Activated naive CD4-positive, alpha-beta T cell treated with Interleukin-2 at 50 U/mL for 16 hours (primary cell): Measurements from ENCODE around the gene SLC43A3.
"Not testable (repeated sequence)": the region's sequence is repeated elsewhere in the genome, so short reads cannot be mapped to it uniquely, and the experiment has no call there.

ENCODE experiments used
- DNase-seq: peaks from one replicate; pipeline ENCODE4 v3.0.0-alpha.2; 2020

The SLC43A3 gene

DNA sequence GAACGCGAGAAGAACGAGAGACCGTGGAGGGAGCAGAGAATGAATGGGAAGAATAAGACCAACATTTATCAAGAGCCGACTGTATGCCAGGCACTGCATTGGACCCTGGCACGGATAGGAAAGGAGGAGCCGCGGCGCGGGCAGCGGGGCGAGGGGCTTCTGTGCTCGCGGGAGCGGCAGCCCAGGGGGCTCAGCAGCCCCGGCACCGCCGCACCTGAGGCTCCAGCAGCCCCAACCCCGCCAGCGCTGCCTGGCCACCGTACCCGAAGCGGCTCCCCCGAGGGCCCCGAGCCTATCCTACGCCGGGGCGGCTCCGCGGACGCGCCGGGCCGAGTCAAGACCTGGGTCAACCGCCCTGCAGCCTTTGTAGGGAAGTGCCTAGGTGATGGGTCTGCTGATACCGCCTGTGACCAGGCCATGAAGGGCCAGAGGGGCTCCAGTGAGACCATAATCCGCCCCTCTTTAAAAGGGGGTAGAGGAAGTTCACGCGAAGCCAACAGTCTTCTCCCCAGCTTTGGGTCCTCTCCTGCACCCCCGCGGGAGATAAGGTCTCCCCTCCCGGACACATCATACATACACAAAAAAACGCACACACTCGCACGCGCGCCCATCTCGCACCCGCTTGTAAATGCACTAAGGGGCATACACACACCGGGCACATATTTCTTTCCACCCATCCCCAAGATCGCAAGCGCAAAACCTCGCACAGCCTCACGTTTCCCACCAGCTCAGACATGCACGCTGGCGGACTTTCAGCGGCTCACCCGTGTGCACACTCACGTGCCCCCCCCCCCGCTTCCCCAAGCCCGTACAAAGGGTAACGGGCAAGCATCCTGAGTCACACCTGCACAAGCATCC, 32.5 kb upstream of the SLC43A3 start:
- DNase-seq = peak; percentile 26

GRCh38 chr11:57458410-57459163, 31.7 kb upstream of the SLC43A3 start:
- peak; percentile 67 for DNase-seq

- no peak for DNase-seq
Measured at GRCh38 chr11:57458060-57458409, 31.1 kb upstream of the SLC43A3 start.

DNA sequence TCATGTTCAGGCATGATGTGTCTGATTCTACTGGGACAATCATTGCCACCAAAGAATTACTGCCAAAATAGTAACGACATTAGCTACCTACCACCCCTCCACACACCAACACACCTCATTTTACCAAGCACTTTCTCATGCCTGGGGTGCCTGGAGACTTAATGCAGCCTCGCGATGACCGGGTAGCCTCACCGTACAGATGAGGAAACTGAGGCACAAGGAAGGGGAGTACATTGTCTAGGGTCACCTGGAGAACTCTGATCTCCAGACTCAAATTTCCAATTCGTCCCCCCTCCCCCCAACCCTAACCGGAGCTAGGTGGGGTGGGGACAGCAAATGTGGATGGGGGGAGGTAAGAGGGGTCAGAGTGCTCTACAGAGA, 30.7 kb upstream of the SLC43A3 start:
- DNase-seq = no peak

DNA sequence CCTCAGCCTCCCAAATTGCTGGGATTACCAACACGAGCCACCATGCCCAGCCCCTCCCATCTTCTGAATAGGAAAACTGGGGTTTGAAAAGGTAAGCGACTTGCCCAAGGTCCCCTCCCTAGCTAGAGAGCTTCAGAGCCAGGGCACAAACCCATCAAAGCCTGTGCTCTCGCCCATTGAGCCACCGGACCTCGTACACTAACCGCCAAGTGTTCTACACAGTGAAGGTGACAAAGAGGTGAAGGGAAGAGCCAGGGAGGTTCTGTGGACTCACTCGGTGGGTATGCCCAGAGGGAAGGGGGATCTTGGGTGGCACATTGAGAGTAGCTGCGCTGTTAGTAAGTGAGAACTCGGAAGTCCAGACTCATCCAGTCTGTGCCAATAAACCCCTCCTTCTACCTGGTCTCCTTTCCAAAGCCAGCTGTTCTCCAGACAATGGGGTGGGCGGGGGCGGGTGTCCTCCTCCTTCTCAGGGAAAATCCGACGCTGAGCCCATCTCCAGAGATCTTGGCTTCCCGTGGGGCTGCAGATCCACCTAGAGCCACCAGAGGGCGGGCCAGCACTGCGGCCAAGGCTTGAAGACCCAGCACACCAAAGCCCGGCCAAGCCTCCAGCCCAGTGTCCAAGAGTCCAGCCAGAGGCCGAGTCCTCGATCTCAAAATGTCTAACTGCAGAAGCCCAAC, 30.2 kb upstream of the SLC43A3 start:
- DNase-seq = peak; percentile 80

GRCh38 chr11:57453543-57454177, 26.7 kb upstream of the SLC43A3 start:
- DNase-seq = no peak

DNA sequence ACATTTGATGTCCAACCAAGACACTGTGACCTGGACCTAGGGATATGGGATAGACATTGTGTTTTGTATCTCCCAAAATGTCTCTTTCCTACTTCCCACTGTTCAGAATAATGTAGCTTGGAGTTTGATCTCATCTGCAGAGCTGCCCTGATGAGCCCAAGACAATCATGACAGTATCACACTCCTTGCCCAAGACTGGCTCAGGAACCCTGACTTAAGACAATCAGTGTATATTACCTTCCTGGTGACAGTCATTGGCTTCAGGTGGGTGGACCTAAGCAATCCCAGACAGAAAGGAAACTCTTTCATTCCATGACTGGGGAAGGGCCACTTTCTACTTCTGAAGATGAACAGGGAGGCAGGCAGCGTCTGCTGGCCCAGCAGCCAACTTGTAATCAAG, 19.1 kb upstream of the SLC43A3 start:
- no peak for DNase-seq

DNA sequence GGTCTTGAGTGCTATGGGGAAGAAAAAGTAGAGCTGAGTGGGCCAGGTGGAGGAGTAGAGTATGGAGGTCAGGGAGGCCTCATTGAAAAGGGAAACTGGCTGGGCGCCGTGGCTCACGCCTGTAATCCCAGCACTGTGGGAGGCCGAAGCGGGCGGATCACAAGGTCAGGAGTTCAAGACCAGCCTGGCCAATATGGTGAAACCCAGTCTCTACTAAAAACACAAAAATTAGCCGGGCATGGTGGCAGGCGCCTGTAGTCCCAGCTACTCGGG, 18.1 kb upstream of the SLC43A3 start:
- not testable (repeated sequence) for DNase-seq

DNA sequence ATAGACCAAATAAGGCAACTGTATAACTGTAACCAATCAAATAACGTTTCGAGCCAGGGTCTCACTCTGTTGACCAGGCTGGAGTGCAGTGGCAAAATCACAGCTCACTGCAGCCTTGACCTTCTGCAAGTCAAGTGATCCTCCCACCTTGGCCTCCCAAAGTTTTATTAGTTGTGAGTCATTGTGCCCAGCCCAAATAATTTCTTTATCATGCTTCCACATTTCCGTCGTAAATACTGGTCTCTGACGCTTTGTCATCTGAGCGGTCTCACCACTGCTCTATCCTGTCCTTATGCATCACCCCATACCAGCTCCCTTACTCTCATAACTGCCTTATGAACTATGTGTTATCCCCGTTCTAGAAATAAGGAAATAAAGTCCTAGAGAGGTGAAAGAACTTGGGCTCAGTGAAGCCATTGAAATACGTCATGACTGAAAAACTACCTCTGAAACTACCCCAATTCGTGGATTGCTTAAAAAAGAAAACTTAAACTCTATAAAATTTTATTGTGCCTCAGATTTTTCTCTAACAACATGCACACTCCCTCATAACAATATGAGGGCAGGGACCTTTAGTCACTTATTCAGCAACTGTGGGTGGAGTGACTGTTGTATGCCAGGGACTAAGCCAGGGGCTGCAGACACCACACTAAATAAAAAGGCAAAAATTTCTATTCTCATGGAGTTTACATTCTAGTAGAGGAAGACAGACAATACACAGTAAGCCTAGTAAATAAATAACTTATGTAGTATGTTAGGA, 17.6 kb upstream of the SLC43A3 start:
- no peak for DNase-seq

DNA sequence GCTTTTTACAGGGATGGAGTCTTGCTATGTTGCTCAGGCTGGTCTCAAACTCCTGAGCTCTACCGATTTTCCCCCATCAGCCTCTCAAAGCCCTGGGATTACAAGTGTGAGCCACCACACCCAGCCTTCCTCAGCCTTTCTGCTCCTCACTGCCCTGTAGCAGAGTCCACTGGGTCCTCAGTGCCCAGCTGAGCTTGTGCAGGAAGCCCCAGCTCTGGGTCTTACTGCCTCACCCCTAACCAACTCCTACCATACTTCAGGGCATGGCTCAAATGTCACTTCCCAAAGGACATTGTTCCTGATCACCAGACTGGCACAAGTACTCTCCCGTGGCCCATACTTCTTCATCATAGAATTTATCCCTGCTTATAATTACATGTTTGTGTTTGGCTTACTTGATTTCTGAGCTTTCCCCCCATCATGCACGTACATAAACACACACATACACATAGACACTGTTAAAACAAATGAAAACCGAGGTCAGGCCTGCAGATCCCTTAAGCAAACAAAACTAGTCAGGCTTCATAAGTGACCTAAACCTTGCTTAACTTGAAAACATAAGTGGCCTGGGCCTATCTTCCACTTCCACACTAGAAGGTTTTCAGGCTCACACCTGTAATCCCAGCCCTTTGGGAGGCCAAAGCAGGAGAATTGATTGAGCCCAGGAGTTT, 14.0 kb upstream of the SLC43A3 start:
- no peak for DNase-seq

DNA sequence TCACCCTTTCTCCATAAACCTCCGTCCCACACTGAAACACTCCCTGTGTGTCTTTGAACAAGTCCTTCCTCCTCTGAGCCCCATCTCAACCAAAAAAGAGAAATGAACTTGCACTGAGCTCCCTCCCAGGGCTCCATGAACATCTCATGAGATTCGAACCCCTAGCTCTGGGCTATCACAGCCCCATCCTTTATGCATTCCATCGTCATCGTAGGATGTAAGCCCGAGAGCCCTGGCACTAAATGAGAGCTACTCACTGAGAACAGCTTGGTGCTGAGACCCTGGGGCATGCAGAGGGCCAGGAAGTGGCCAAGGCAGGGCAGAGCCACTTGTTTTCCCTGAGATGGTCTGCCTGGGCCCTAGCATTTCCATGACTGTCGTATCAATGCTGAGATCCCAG, 12.9 kb upstream of the SLC43A3 start:
- no peak for DNase-seq

DNA sequence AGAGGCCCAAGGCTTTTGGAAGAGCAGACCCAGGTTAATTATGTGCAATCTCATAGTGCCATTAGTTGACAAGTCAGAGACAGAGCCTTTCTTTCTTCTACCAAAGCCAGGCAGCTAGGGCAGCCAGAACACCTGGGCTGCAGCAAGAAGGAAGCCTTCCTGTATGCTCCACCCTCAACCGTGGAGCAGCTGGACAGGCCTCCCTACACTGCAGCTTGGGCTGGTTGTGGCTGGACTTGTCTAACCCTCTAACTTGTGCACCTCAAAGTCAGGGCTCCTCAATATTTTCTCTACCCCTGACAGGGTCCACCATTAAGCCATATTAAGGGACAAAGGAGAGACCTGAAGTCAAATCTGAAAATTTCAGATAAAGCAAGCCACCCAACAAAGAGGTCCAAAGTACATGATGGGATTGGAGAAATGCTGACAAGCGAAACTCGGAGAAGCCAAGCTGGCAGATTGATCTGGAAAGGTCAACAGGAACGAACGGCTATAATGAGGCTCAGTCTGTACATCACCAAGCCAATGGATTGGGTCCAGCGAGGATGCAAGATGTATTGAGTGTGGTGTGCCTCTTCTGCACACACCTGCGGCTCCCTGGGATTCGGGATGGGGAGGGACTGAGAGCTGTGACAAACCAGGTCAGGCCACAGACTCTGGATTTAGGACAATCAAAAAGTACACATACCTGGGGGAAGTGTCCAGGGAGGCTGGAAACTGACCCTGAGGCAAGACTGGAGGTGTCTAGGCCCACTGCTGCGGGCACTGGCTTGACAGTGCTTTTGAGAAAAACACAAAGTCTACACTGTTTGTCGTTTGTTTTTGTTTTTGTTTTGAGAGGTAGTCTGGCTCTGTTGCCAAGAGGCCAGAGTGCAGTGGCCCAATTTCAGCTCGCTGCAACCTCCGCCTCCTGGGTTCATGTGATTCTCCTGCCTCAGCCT, 11.7 kb upstream of the SLC43A3 start:
- no peak for DNase-seq

DNA sequence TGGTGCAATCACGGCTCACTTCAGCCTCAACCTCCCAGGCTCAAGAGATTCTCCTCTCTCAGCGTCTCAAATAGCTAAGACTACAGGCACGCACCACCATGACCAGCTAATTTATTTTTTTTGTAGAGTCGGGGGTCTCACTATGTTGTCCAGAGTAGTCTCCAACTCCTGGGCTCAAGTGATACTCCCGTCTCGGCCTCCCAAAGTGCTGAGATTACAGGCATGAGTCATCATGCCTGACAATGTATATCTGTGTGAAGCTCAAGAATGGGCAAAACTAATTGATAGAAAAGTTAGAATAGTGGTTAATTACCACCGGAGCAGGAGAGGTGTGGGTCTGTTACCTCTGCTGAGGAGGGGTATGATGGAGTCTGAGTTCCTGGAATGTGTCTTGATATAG, 9.1 kb upstream of the SLC43A3 start:
- DNase-seq = no peak

DNA sequence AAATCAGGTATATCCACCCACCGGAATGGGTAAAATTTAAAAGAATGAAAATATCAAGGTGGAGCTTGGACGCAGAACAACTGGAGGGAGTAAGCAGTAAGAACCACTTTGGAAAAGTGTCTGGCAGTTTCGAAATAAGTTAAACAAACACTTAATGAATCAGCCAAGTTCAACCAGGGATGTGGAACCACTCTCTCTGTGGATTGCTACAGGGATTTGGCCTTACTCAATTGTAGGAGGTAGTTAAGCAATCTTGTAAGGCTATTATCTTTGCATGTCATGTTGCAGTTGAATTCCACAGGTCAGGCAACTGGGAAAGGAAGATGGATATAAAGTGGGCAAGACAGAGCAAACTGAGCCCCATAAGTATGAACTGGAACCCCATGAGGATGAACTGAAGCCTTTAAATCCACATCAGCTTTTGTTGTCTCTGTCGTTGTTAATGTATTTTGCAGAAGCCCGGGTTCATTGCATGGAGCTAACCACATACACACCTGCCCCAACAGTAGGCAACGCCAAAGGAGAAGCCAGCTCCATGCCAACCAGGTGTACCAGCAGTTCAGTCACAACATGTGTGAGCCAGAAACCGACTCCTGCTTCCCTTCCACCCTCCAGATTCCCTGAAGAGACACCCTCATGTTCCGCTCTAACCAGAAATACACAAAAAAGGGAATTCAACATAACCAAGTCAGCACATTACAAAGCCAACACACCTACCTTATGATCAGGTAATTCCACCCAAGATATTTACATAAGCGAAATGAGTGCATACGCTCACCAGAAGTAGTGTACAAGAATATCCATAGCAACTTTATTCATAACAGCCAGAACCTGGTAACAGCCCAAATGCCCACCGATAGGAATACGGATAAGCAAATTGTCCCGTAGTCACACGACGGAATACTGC, 8.0 kb upstream of the SLC43A3 start:
- no peak for DNase-seq

- DNase-seq = peak; percentile 12
Measured at GRCh38 chr11:57432714-57433163, 5.8 kb upstream of the SLC43A3 start.

DNA sequence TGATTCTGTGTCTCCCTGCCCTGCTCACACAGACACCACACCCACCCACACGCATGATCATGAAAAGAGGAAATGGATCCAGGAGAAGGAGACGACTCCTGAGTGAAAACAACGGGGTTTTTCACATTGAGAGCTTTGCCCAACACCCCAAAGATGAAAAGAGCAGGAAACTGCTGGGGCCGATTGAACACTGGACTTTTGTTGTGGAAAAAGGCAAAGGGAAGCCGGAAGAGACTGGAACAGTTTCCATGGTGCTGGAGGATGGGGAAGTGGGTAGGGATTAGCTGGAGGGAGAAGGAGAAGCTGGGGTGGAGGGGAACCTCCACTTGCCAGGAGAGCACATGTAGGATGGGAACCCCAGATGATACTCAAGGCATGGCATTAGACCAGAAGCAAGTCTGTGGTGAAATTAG, 5.2 kb upstream of the SLC43A3 start:
- no peak for DNase-seq

DNA sequence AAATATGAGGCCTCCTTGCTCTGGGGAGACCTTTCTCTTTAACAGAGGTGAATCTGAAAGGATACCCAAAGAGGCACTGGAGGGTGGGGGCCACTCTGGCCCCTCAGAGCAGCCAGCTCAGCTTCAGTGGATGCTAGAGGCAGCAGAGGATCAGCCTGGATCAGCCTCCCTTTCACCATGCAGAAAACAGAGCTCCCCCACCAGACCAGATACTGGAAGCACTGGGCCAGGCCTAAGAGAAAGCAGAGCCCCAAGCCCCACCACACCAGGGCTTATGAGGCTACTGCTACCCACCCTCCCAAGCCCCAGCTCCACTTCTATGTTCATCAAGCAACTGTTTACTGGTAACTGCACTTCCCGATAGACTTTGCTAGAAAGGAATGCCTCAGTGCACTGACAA, 4.0 kb upstream of the SLC43A3 start:
- DNase-seq = no peak

DNA sequence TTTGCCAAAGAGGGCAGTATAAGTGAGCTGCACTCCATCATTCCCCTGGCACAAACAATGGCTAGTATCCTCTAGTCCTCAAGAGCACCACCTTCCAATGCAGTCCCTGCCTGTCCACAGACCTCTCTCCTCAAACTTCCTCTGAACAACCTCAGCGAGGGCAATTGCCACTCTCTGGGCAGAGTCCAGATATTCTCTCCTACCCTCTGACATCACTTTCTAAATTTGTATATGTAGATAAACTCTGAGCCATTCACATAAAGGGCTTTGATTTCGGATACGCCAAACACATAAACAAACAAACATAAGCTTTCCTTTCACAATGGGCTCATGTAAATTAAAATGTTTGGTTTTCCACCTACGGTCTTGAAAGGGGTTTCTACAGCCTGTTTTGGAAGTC, 3.0 kb upstream of the SLC43A3 start:
- no peak for DNase-seq

DNA sequence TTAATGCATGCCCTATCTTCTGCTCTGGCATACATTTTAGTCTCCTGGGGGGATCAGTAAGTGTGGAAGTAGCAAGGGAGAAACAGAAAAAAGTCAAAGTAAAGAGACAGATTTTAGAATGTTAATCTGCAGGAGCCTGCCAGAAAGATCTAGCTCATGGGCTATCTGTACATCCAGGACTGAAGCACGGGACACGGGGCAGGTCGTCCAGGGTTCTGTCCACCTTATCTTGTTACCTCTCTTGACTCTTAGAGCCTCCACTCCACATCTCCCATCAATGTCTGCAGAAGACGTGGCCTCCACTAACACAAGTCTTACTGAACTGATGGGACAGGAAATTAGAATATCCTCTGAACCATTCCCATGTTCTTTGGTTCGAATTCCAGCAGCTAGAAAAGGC, 1.7 kb upstream of the SLC43A3 start:
- no peak for DNase-seq

GRCh38 chr11:57427727-57428082, 784 bp upstream of the SLC43A3 start:
- no peak for DNase-seq
